A673 (cell line): ENCODE measurements around the gene SUSD2. TPM values are rescaled to one million over a fixed set of nuclear protein-coding genes. Genes with fewer than 3 reads are reported as not detected.

Experiments used
- BruUV-seq: library from RNA; stranded (reverse); fragments of 400-500 nt; replicated peaks from 2 replicates; lab custom pipeline; 2021; lab: Mats Ljungman, UMichigan
- CTCF ChIA-PET: fragments of 300-600 bp; sonication (Branson Sonifier 250); formaldehyde crosslinking; loops from one replicate; lab custom pipeline; 2022; ENCODE audit warnings: antibody characterized with exemption; lab: Charles Lee
- POLR2A ChIA-PET: fragments of 300-600 bp; sonication (Branson Sonifier 250); formaldehyde crosslinking; loops from one replicate; lab custom pipeline; 2022; ENCODE audit warnings: antibody characterized with exemption; ENCODE audit not compliant: low non-redundant PET; lab: Charles Lee
- DNase-seq: peaks from one replicate; pipeline ENCODE4 v3.0.0-alpha.2; 2015; ENCODE audit warnings: low spot score
- H3K27ac ChIP-seq: fragments of 200-600 bp; sonication (generic); 2 replicates; pipeline ENCODE4 v1.5.1; 2016; ENCODE audit warnings: mixed run types, low read depth, mild to moderate bottlenecking, mixed read lengths, antibody characterized with exemption, low read length; ENCODE audit not compliant: poor library complexity, severe bottlenecking
- H3K27me3 ChIP-seq: fragments of 200-600 bp; sonication (generic); replicated peaks from 2 replicates; pipeline ENCODE4 v1.6.1; 2017; ENCODE audit warnings: mixed run types, low read depth, mild to moderate bottlenecking, mixed read lengths, antibody characterized with exemption, low read length; ENCODE audit not compliant: insufficient read depth, poor library complexity
- H3K36me3 ChIP-seq: fragments of 200-600 bp; sonication (generic); 2 replicates; pipeline ENCODE4 v1.6.1; 2016; ENCODE audit warnings: mixed run types, mild to moderate bottlenecking, mixed read lengths, antibody characterized with exemption, low read length; ENCODE audit not compliant: insufficient read depth, poor library complexity, severe bottlenecking
- H3K4me1 ChIP-seq: fragments of 200-600 bp; sonication (generic); 2 replicates; pipeline ENCODE4 v1.6.1; 2017; ENCODE audit warnings: mixed run types, mild to moderate bottlenecking, mixed read lengths, antibody characterized with exemption, low read length; ENCODE audit not compliant: insufficient read depth, poor library complexity, severe bottlenecking
- H3K4me3 ChIP-seq: fragments of 200-600 bp; sonication (generic); 2 replicates; pipeline ENCODE4 v1.5.1; 2016; ENCODE audit warnings: low read depth, mixed run types, mild to moderate bottlenecking, mixed read lengths, low read length; ENCODE audit not compliant: poor library complexity, severe bottlenecking
- H3K9me3 ChIP-seq: fragments of 200-600 bp; sonication (generic); 2 replicates; pipeline ENCODE4 v1.6.1; 2016; ENCODE audit warnings: mixed run types, low read depth, mild to moderate bottlenecking, mixed read lengths, antibody characterized with exemption, low read length; ENCODE audit not compliant: poor library complexity, severe bottlenecking
- CTCF ChIP-seq: fragments of 300-800, 200-600 bp; sonication (generic); conservative IDR thresholded peaks from 2 replicates; pipeline ENCODE4 v1.5.1; 2017; ENCODE audit warnings: low read depth, mild to moderate bottlenecking, antibody characterized with exemption, low read length, moderate library complexity, mixed read lengths
- EZH2 ChIP-seq: fragments of 200-600 bp; sonication (generic); IDR thresholded peaks from 2 replicates; pipeline ENCODE4 v1.6.1; 2017; ENCODE audit warnings: borderline replicate concordance, low read depth, mild to moderate bottlenecking, mixed read lengths, antibody characterized with exemption, low read length; ENCODE audit not compliant: poor library complexity, severe bottlenecking
- intact Hi-C: fragments of 100-400 bp; cut with micrococcal nuclease; formaldehyde crosslinking; loops from one replicate; pipeline ENCODE4 v1.10.0; 2022; ENCODE audit not compliant: unreplicated experiment
- total RNA-seq: library from RNA; stranded (reverse); gene quantifications from 2 replicates; pipeline ENCODE4 v1.2.3, GENCODE V29; 2021

SUSD2 gene
- total RNA-seq, 1 experiment from 2014 or later: 1.3 TPM

DNA sequence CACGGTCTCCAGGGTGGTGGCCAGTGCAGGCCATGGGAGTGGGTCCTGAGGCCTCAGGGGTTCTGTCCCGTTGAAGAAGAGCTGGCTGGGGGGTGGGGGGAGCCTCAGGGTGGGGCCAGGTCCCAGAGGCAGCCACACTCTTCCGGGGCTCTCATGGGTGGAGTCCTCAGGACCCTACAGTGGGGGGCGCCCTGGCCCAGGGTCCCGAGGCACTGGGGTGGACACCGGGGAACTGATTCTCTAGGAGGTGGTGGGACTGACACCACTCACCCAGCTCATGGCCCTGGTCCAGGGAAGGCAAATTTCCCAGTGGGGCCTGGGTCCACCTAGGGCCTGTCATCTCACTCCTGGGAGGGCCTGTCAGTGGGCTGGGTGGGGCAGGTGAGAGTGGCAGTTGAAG is 50.8 kb downstream of the SUSD2 start:
- no peaks in the 10 kb centered on the region for H3K36me3 ChIP-seq
- ChIA-PET POLR2A (no interaction called here), CTCF (no interaction called here)
- BruUV-seq: no TSS peak
- no peaks in the 10 kb centered on the region for H3K27me3 ChIP-seq
- no peak for DNase-seq
- no peaks in the 10 kb centered on the region for H3K9me3 ChIP-seq
- H3K4me1 ChIP-seq: no peaks in the 10 kb centered on the region
- intact Hi-C loops: no loop called here
- no peak overlapping the region for H3K4me3 ChIP-seq
- H3K27ac ChIP-seq: no peak overlapping the region
- no peak for TF ChIP-seq CTCF
- TF ChIP-seq EZH2: no peak

- H3K27ac ChIP-seq: no peak overlapping the region
- H3K27me3 ChIP-seq: no peaks in the 10 kb centered on the region
- no peaks in the 10 kb centered on the region for H3K36me3 ChIP-seq
- no TSS peak for BruUV-seq
- no peaks in the 10 kb centered on the region for H3K4me1 ChIP-seq
- intact Hi-C loops: no loop called here
- ChIA-PET POLR2A (no interaction called here), CTCF (no interaction called here)
- H3K4me3 ChIP-seq: no peak overlapping the region
- no peaks in the 10 kb centered on the region for H3K9me3 ChIP-seq
- DNase-seq: no peak
- TF ChIP-seq EZH2 (no peak), CTCF (no peak)
Measured at GRCh38 chr22:24232725-24233124, 51.4 kb downstream of the SUSD2 start.

GRCh38 chr22:24233235-24233634 is 51.9 kb downstream of the SUSD2 start:
- ChIA-PET CTCF (no interaction called here), POLR2A (no interaction called here)
- DNase-seq: no peak
- TF ChIP-seq EZH2 (no peak), CTCF (no peak)
- no peaks in the 10 kb centered on the region for H3K27me3 ChIP-seq
- intact Hi-C loops: no loop called here
- H3K27ac ChIP-seq: no peak overlapping the region
- H3K9me3 ChIP-seq: no peaks in the 10 kb centered on the region
- no peak overlapping the region for H3K4me3 ChIP-seq
- BruUV-seq: no TSS peak
- no peaks in the 10 kb centered on the region for H3K4me1 ChIP-seq
- H3K36me3 ChIP-seq: no peaks in the 10 kb centered on the region
